Endodermal cell (in vitro differentiated cells): Measurements from ENCODE around the gene ZFAND3. TPM values are rescaled to one million over a fixed set of nuclear protein-coding genes. Genes with fewer than 3 reads are reported as not detected.

Source experiments
- DNase-seq: peaks from one replicate; pipeline ENCODE4 v3.0.0-alpha.2; 2017
- H3K27ac ChIP-seq: 2 replicates; pipeline ENCODE4 v1.5.1; 2013; ENCODE audit warnings: mild to moderate bottlenecking, low read depth, low read length, moderate library complexity
- H3K27me3 ChIP-seq: 2 replicates; pipeline ENCODE4 v1.6.1; 2013; ENCODE audit warnings: mild to moderate bottlenecking, low read length, moderate library complexity; ENCODE audit not compliant: insufficient read depth, control insufficient read depth, poor library complexity, severe bottlenecking
- H3K36me3 ChIP-seq: 2 replicates; pipeline ENCODE4 v1.7.0; 2013; ENCODE audit warnings: mild to moderate bottlenecking, low read length, moderate library complexity; ENCODE audit not compliant: control insufficient read depth, insufficient read depth
- H3K4me1 ChIP-seq: one replicate; pipeline ENCODE4 v1.7.0; 2013; ENCODE audit warnings: low read length; ENCODE audit not compliant: control insufficient read depth, insufficient read depth
- H3K4me3 ChIP-seq: 2 replicates; pipeline ENCODE4 v1.5.1; 2013; ENCODE audit warnings: mild to moderate bottlenecking, low read length, moderate library complexity
- H3K9ac ChIP-seq: 2 replicates; pipeline ENCODE4 v1.6.1; 2013; ENCODE audit warnings: mild to moderate bottlenecking, low read length, moderate library complexity; ENCODE audit not compliant: poor library complexity, severe bottlenecking; ENCODE audit errors: extremely low read depth
- H3K9me3 ChIP-seq: 2 replicates; pipeline ENCODE4 v1.6.1; 2013; ENCODE audit warnings: mild to moderate bottlenecking, low read length, moderate library complexity; ENCODE audit not compliant: control insufficient read depth
- H3K27ac Mint-ChIP-seq: 2 replicates; pipeline ENCODE4 v1.8.0; 2020; ENCODE audit warnings: mixed read lengths
- H3K27me3 Mint-ChIP-seq: 2 replicates; pipeline ENCODE4 v1.8.0; 2021; ENCODE audit warnings: mild to moderate bottlenecking, mixed read lengths; ENCODE audit not compliant: insufficient read depth
- H3K36me3 Mint-ChIP-seq: 2 replicates; pipeline ENCODE4 v1.8.0; 2020; ENCODE audit warnings: low read depth, mixed read lengths
- H3K4me1 Mint-ChIP-seq: 2 replicates; pipeline ENCODE4 v1.8.0; 2020; ENCODE audit warnings: mixed read lengths
- H3K4me3 Mint-ChIP-seq: 2 replicates; pipeline ENCODE4 v1.8.0; 2020; ENCODE audit warnings: mild to moderate bottlenecking, moderate library complexity, mixed read lengths
- H3K9me3 Mint-ChIP-seq: 2 replicates; pipeline ENCODE4 v1.8.0; 2020; ENCODE audit warnings: mild to moderate bottlenecking, mixed read lengths
- WGBS, 2 experiments: methylation state at CpG; one replicate each; pipeline versions ENCODE4 v1.1.5 to v1.1.7; 2013; ENCODE audit warnings: missing lambda C conversion rate in 2 of 2, mixed read lengths in 1 of 2; ENCODE audit not compliant: insufficient coverage in 1 of 2, insufficient read length in 1 of 2; 5-methylcytosine and 5-hydroxymethylcytosine counted together
- total RNA-seq, 2 donors: library from RNA; stranded (reverse); fragmentation: NEBNext Ultra II Directional in 1 of 2; extraction: Animal tissue kit (Norgen Biotek cat#: 25700) in 1 of 2; gene quantifications; 2 replicates in 1 of 2; 3 replicates in 1 of 2; pipeline ENCODE4 v1.2.1, GENCODE V29; 2021
- TF ChIP-seq, protein P1 (sequence below): fragments of 200-600 bp; sonication (generic); conservative IDR thresholded peaks from 2 replicates; pipeline ENCODE4 v1.5.0; 2021; ENCODE audit warnings: antibody characterized with exemption, mild to moderate bottlenecking

ZFAND3 gene
- total RNA-seq, 2 donors from 2014 or later: 67.1 to 86.2 TPM

DNA sequence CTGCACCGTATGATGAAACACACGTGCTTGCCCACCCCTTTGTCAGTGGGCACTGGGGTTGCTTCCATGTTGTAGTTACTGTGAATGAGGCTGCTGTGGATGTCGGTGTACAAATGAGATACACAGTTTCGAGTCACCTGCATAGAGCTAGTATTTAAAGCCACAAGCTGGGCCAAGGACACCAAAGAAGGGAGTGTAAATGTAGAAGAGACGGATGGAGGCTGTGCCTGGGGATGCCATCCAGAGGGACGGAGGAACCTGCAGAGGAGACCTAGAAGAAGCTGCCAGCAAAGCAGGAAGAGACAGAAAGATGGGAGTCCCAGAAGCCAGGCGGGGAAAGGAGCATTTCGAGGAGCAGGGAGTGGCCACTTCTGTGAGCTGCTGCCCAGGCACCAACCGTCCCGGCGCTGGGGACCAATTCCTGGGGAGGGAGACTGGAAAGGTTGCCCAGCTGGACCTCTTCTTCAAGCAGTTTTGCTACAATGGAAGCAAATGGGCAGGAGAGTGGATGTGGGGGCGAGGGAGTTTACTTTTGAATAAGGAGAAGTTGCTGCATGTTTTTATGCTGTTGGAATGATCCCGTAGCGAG, 339.3 kb downstream of the ZFAND3 start:
- no peak overlapping the region for H3K9ac ChIP-seq
- no peaks in the 10 kb centered on the region for H3K27me3 ChIP-seq
- H3K9me3 ChIP-seq: no peaks in the 10 kb centered on the region
- DNase-seq: no peak
- peaks cover 7% of the 10 kb centered on the region for H3K36me3 ChIP-seq
- no peak overlapping the region for H3K4me3 ChIP-seq
- H3K27me3 Mint-ChIP-seq: no peaks in the 10 kb centered on the region
- WGBS, 2 experiments: 92 to 94% methylated on average over 9 to 14 of the region's 14 CpGs
- TF ChIP-seq, protein P1, sequence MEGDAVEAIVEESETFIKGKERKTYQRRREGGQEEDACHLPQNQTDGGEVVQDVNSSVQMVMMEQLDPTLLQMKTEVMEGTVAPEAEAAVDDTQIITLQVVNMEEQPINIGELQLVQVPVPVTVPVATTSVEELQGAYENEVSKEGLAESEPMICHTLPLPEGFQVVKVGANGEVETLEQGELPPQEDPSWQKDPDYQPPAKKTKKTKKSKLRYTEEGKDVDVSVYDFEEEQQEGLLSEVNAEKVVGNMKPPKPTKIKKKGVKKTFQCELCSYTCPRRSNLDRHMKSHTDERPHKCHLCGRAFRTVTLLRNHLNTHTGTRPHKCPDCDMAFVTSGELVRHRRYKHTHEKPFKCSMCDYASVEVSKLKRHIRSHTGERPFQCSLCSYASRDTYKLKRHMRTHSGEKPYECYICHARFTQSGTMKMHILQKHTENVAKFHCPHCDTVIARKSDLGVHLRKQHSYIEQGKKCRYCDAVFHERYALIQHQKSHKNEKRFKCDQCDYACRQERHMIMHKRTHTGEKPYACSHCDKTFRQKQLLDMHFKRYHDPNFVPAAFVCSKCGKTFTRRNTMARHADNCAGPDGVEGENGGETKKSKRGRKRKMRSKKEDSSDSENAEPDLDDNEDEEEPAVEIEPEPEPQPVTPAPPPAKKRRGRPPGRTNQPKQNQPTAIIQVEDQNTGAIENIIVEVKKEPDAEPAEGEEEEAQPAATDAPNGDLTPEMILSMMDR: no peak
- H3K27ac ChIP-seq: no peak overlapping the region
- H3K4me1 Mint-ChIP-seq: peaks cover 7% of the 10 kb centered on the region
- no peaks in the 10 kb centered on the region for H3K4me1 ChIP-seq
- peaks cover 23% of the 10 kb centered on the region for H3K36me3 Mint-ChIP-seq
- H3K4me3 Mint-ChIP-seq: no peak overlapping the region
- H3K27ac Mint-ChIP-seq: no peak overlapping the region
- H3K9me3 Mint-ChIP-seq: no peaks in the 10 kb centered on the region

DNA sequence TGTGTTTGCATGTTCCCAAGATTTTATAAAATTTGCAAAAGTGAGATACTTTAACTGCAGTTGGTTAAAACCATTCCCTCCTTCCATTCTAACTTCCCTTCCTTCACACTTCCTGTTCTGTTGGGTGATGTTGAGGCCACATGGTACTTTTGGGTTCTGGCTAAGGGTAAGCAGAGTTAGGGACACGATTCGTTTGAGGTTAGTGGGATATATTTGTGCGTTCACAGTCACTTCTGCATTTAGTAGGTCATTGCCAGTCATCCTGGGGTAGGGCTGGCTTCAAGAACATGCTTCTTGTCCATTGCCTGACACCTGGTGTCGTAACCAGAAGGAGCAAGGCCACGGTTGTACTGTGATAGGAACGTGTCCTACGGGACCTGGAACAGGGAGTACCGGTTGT, 340.1 kb downstream of the ZFAND3 start:
- Histone ChIP-seq H3K36me3 (peaks cover 5% of the 10 kb centered on the region), H3K4me1 (no peaks in the 10 kb centered on the region), H3K27me3 (no peaks in the 10 kb centered on the region), H3K9ac (no peak overlapping the region), H3K27ac (no peak overlapping the region), H3K9me3 (no peaks in the 10 kb centered on the region), H3K4me3 (no peak overlapping the region)
- peaks cover 7% of the 10 kb centered on the region for H3K4me1 Mint-ChIP-seq
- WGBS, 2 experiments: 95 to 97% methylated on average over 8 of the region's 8 CpGs
- DNase-seq: no peak
- H3K27me3 Mint-ChIP-seq: no peaks in the 10 kb centered on the region
- H3K27ac Mint-ChIP-seq: no peak overlapping the region
- no peaks in the 10 kb centered on the region for H3K9me3 Mint-ChIP-seq
- no peak overlapping the region for H3K4me3 Mint-ChIP-seq
- peaks cover 22% of the 10 kb centered on the region for H3K36me3 Mint-ChIP-seq
- TF ChIP-seq, protein P1: no peak

DNA sequence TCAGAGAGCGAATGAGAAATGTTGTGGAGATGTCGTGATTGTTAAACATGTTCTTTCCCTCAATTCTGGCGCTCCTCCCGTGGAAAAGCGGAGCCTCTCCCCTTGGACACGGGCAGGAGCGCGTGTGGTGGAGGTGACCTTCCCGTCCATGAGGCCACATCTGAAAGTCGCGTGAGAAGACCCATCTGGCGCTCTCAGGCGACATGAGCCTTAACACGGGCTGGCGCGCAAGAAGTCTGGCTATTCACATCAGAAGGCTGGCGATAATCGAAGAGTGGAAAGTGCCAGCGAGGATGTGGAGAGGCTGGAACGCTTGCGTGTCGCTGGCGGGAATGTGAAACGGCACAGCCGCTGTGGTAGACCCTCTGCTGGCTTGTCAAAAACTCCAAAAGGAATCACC, 341.3 kb downstream of the ZFAND3 start:
- H3K4me1 Mint-ChIP-seq: peaks cover 10% of the 10 kb centered on the region
- H3K36me3 Mint-ChIP-seq: peaks cover 22% of the 10 kb centered on the region
- no peak overlapping the region for H3K4me3 Mint-ChIP-seq
- H3K9me3 ChIP-seq: no peaks in the 10 kb centered on the region
- 96 to 97% methylated on average over 24 to 25 of the region's 25 CpGs for WGBS, 2 experiments
- no peaks in the 10 kb centered on the region for H3K9me3 Mint-ChIP-seq
- no peak overlapping the region for H3K27ac Mint-ChIP-seq
- no peaks in the 10 kb centered on the region for H3K27me3 Mint-ChIP-seq
- no peak overlapping the region for H3K4me3 ChIP-seq
- H3K36me3 ChIP-seq: no peaks in the 10 kb centered on the region
- no peak for DNase-seq
- TF ChIP-seq, protein P1: no peak
- H3K9ac ChIP-seq: no peak overlapping the region
- H3K27me3 ChIP-seq: no peaks in the 10 kb centered on the region
- no peak overlapping the region for H3K27ac ChIP-seq
- H3K4me1 ChIP-seq: no peaks in the 10 kb centered on the region
